IMR-90 (cell line): ENCODE results near the gene NOP9. TPM values are rescaled to one million over a fixed set of nuclear protein-coding genes. Genes with fewer than 3 reads are reported as not detected.

ENCODE experiments used
- ATAC-seq: fragments of 200-7000 bp; cut with Tn5 transposase; 2 replicates; pipeline ENCODE4 v1.9.1; 2020; ENCODE audit warnings: low read depth, mild to moderate bottlenecking, moderate library complexity
- BruUV-seq: library from RNA; stranded (reverse); fragments of 400-500 nt; replicated peaks from 2 replicates; lab custom pipeline; 2021; lab: Mats Ljungman, UMichigan
- CTCF ChIA-PET: fragments of 300-600 bp; formaldehyde crosslinking; extraction: SDS; loops from one replicate; lab custom pipeline; 2021; ENCODE audit warnings: antibody characterized with exemption; lab: Yijun Ruan, JAX
- POLR2A ChIA-PET: fragments of 300-600 bp; sonication (Branson Sonifier 250); formaldehyde crosslinking; loops from one replicate; lab custom pipeline; 2022; ENCODE audit warnings: antibody characterized with exemption; ENCODE audit not compliant: unreplicated experiment; lab: Charles Lee
- DNase-seq: peaks from one replicate; pipeline ENCODE4 v3.0.0; 2013
- H2AFZ ChIP-seq: replicated peaks from 2 replicates; pipeline ENCODE3; 2013; ENCODE audit warnings: low read length, mild to moderate bottlenecking; ENCODE audit not compliant: poor library complexity
- H2AK5ac ChIP-seq: 2 replicates; pipeline ENCODE4 v1.6.1; 2013; ENCODE audit warnings: low read depth, low read length, inconsistent platforms
- H2AK9ac ChIP-seq: replicated peaks from 2 replicates; pipeline ENCODE3; 2013; ENCODE audit warnings: mild to moderate bottlenecking, low read depth, low read length, moderate library complexity; ENCODE audit not compliant: poor library complexity
- H2BK120ac ChIP-seq: 2 replicates; pipeline ENCODE4 v1.6.1; 2013; ENCODE audit warnings: low read depth, low read length, inconsistent platforms
- H2BK15ac ChIP-seq: 3 replicates; pipeline ENCODE4 v1.6.1; 2013; ENCODE audit warnings: low read depth, low read length, inconsistent platforms
- H2BK20ac ChIP-seq: 2 replicates; pipeline ENCODE4 v1.6.1; 2013; ENCODE audit warnings: low read depth, mild to moderate bottlenecking, inconsistent platforms, low read length, moderate library complexity
- H2BK5ac ChIP-seq: 2 replicates; pipeline ENCODE4 v1.6.1; 2013; ENCODE audit warnings: mild to moderate bottlenecking, low read depth, low read length, inconsistent platforms; ENCODE audit not compliant: poor library complexity, severe bottlenecking
- H3K14ac ChIP-seq: replicated peaks from 2 replicates; pipeline ENCODE4 v1.6.1; 2013; ENCODE audit warnings: low read depth, low read length, inconsistent platforms
- H3K18ac ChIP-seq: 2 replicates; pipeline ENCODE4 v1.6.1; 2013; ENCODE audit warnings: low read depth, low read length, control low read depth
- H3K23ac ChIP-seq: 2 replicates; pipeline ENCODE4 v1.6.1; 2013; ENCODE audit warnings: low read depth, low read length, inconsistent platforms
- H3K27ac ChIP-seq: 2 replicates; pipeline ENCODE4 v1.5.1; 2013; ENCODE audit warnings: mild to moderate bottlenecking, control low read depth, low read length; ENCODE audit not compliant: insufficient read depth
- H3K27me3 ChIP-seq: 2 replicates; pipeline ENCODE4 v1.6.1; 2013; ENCODE audit warnings: low read length; ENCODE audit not compliant: control insufficient read depth, insufficient read depth
- H3K36me3 ChIP-seq: 2 replicates; pipeline ENCODE4 v1.6.1; 2013; ENCODE audit warnings: low read length, mixed read lengths; ENCODE audit not compliant: control insufficient read depth, insufficient read depth
- H3K4ac ChIP-seq: 2 replicates; pipeline ENCODE4 v1.6.1; 2013; ENCODE audit warnings: low read depth, low read length, inconsistent platforms
- H3K4me1 ChIP-seq: 2 replicates; pipeline ENCODE4 v1.6.1; 2013; ENCODE audit warnings: low read length, mixed read lengths; ENCODE audit not compliant: control insufficient read depth, insufficient read depth
- H3K4me2 ChIP-seq: 2 replicates; pipeline ENCODE4 v1.6.1; 2013; ENCODE audit warnings: low read depth, mild to moderate bottlenecking, control low read depth, low read length, moderate library complexity
- H3K4me3 ChIP-seq: 2 replicates; pipeline ENCODE4 v1.5.1; 2013; ENCODE audit warnings: low read depth, mild to moderate bottlenecking, control low read depth, low read length, moderate library complexity; ENCODE audit not compliant: insufficient read depth
- H3K56ac ChIP-seq: 2 replicates; pipeline ENCODE4 v1.6.1; 2013; ENCODE audit warnings: low read length, inconsistent platforms; ENCODE audit not compliant: insufficient read depth; ENCODE audit errors: extremely low read depth
- H3K79me1 ChIP-seq, 2 experiments: 2 replicates each; pipeline ENCODE4 v1.6.1; 2013; ENCODE audit warnings: low read length in 2 of 2, inconsistent platforms in 1 of 2, low read depth in 1 of 2
- H3K9ac ChIP-seq: 2 replicates; pipeline ENCODE4 v1.6.1; 2013; ENCODE audit warnings: low read depth, low read length, control low read depth
- H3K9me1 ChIP-seq: 2 replicates; pipeline ENCODE4 v1.6.1; 2013; ENCODE audit warnings: low read length, inconsistent platforms; ENCODE audit not compliant: insufficient read depth
- H3K9me3 ChIP-seq: 2 replicates; pipeline ENCODE4 v1.6.1; 2013; ENCODE audit warnings: low read length; ENCODE audit not compliant: control insufficient read depth, insufficient read depth
- H4K20me1 ChIP-seq: 2 replicates; pipeline ENCODE4 v1.6.1; 2013; ENCODE audit warnings: low read length, inconsistent platforms; ENCODE audit not compliant: insufficient read depth
- H4K5ac ChIP-seq: 2 replicates; pipeline ENCODE4 v1.6.1; 2013; ENCODE audit warnings: mild to moderate bottlenecking, low read depth, low read length, control low read depth
- H4K8ac ChIP-seq, 2 experiments: 2 replicates each; pipeline ENCODE4 v1.6.1; 2013; ENCODE audit warnings: low read depth in 2 of 2, low read length in 2 of 2, control low read depth in 1 of 2, inconsistent platforms in 1 of 2
- H4K91ac ChIP-seq: 2 replicates; pipeline ENCODE4 v1.6.1; 2013; ENCODE audit warnings: low read depth, low read length, inconsistent platforms; ENCODE audit not compliant: insufficient read depth
- CEBPB ChIP-seq: IDR thresholded peaks from 2 replicates; pipeline ENCODE4 v1.6.1; 2012; ENCODE audit warnings: low read depth, low read length, improper control_type of control experiment
- CHD1 ChIP-seq: IDR thresholded peaks from 2 replicates; pipeline ENCODE4 v1.6.1; 2012; ENCODE audit warnings: low read depth, low read length, improper control_type of control experiment
- FOS ChIP-seq: fragments of 150-350 bp; IDR thresholded peaks from 2 replicates; pipeline ENCODE4 v1.6.1; 2016; ENCODE audit warnings: low read depth, low read length
- MAFK ChIP-seq: IDR thresholded peaks from 2 replicates; pipeline ENCODE4 v1.6.1; 2012; ENCODE audit warnings: low read depth, low read length, improper control_type of control experiment
- MXI1 ChIP-seq: IDR thresholded peaks from 2 replicates; pipeline ENCODE4 v1.6.1; 2012; ENCODE audit warnings: low read depth, mild to moderate bottlenecking, low read length, moderate library complexity, borderline replicate concordance
- NFE2L2 ChIP-seq: fragments of 150-350 bp; IDR thresholded peaks from 2 replicates; pipeline ENCODE4 v1.6.1; 2016; ENCODE audit warnings: low read depth, mild to moderate bottlenecking, low read length
- POLR2A ChIP-seq: IDR thresholded peaks from 2 replicates; pipeline ENCODE4 v1.6.1; 2012; ENCODE audit warnings: mild to moderate bottlenecking, low read depth, low read length
- RFX5 ChIP-seq: IDR thresholded peaks from 2 replicates; pipeline ENCODE4 v1.8.0; 2012; ENCODE audit warnings: low read depth, mild to moderate bottlenecking, low read length, moderate library complexity
- WGBS, 2 experiments: methylation state at CpG; one replicate each; pipeline versions ENCODE4 v1.1.5 to v1.1.7; 2013; ENCODE audit warnings: missing lambda C conversion rate in 2 of 2; ENCODE audit not compliant: insufficient read length in 1 of 2; ENCODE audit errors: extremely low coverage in 2 of 2; 5-methylcytosine and 5-hydroxymethylcytosine counted together
- dilution Hi-C: fragments of 300-500 bp; cut with HindIII; formaldehyde crosslinking; loops from one replicate; pipeline ENCODE4 v1.14.3; 2018; ENCODE audit warnings: low sequenced_read_pairs; ENCODE audit not compliant: unreplicated experiment
- in situ Hi-C: fragments of 300-500 bp; cut with MboI; formaldehyde crosslinking; loops from 3 replicates; pipeline ENCODE4 v1.14.3; 2019; ENCODE audit warnings: low sequenced_read_pairs, inconsistent platforms, mixed read lengths
- intact Hi-C: fragments of 100-400 bp; cut with micrococcal nuclease; formaldehyde crosslinking; loops from 2 replicates; pipeline ENCODE4 v1.10.0; 2022
- polyA plus RNA-seq, 3 experiments: library from polyadenylated mRNA; depleted of rRNA; stranded (reverse); fragments of >200 nt; gene quantifications; 2 replicates each; pipeline ENCODE4 v1.2.3, GENCODE V29; 2012; ENCODE audit warnings: low replicate concordance in 1 of 3
- total RNA-seq: library from RNA; depleted of rRNA; stranded (reverse); fragments of >200 nt; gene quantifications from 2 replicates; pipeline ENCODE4 v1.2.3, GENCODE V29; 2012

The NOP9 gene
- total and polyA plus RNA-seq, 2 of the 4 experiments (the other 2 are of a cell fraction), result 11.8 to 25.8 TPM

- Histone ChIP-seq H3K9ac (no peak overlapping the region), H3K18ac (no peak overlapping the region), H3K4ac (no peak overlapping the region), H4K20me1 (no peaks in the 10 kb centered on the region; the same call in 1 of the 2 replicates), H2BK5ac (no peak overlapping the region), H3K23ac (no peak overlapping the region), H3K4me1 (no peaks in the 10 kb centered on the region), H2BK15ac (no peak overlapping the region), H3K36me3 (peaks cover 25% of the 10 kb centered on the region), H3K4me2 (no peak overlapping the region), H3K27me3 (no peaks in the 10 kb centered on the region), H4K91ac (no peak overlapping the region), H2AFZ (no peak overlapping the region), H3K14ac (no peak overlapping the region), H2BK120ac (no peak overlapping the region), H3K56ac (no peak overlapping the region), H3K79me1 (no peaks in the 10 kb centered on the region; a peak in 1 of 4 replicates), H4K8ac (no peak overlapping the region), H2AK9ac (no peak overlapping the region), H2AK5ac (no peak overlapping the region), H2BK20ac (no peak overlapping the region), H3K4me3 (no peak overlapping the region), H4K5ac (no peak overlapping the region), H3K9me1 (no peaks in the 10 kb centered on the region; the same call in 1 of the 2 replicates), H3K9me3 (no peaks in the 10 kb centered on the region), H3K27ac (no peak overlapping the region)
- no peak for DNase-seq
- no peak for ATAC-seq
- ChIA-PET POLR2A (interaction anchor here (0.7 kb wide), 1 partner anchor 48 kb away, joined by 4 read pairs; the partner anchor contains the start of gene TINF2), CTCF (no interaction called here)
- intact Hi-C loops, result loop anchor here (10.0 kb wide), 1 partner anchor 306 kb away; the partner anchor contains the start of gene DHRS4L2
- in situ Hi-C loops, result no loop called here
- 100% methylated on average over 1 of the region's 9 CpGs; no CpG with 5 or more reads in 1 of the 2 experiments for WGBS, 2 experiments
- BruUV-seq, result no TSS peak
- dilution Hi-C loops, result no loop called here
- TF ChIP-seq CEBPB (no peak), RFX5 (no peak), NFE2L2 (no peak), CHD1 (no peak), POLR2A (no peak), MAFK (no peak), MXI1 (no peak), FOS (no peak)
These were observed 8.9 kb upstream of the NOP9 start for GRCh38 chr14:24290746-24291145.
